GM18873 (cell line): ENCODE results near the gene EXOC1L.

Experiments used
- ATAC-seq: cut with Tn5 transposase; IDR thresholded peaks from one replicate; pipeline ENCODE4 v1.9.1; 2021; ENCODE audit warnings: mild to moderate bottlenecking, moderate library complexity, moderate number of reproducible peaks; ENCODE audit not compliant: unreplicated experiment, low FRiP score

The EXOC1L gene, protein sequence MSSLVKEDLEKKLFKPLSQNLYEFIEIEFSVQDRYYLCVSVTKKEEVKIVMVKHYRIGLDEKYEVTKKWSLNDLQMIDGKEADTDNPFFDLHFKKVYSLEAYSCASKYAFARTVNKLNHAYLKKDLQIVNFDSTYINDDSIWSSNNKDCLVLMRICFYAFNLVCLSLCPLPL

DNA sequence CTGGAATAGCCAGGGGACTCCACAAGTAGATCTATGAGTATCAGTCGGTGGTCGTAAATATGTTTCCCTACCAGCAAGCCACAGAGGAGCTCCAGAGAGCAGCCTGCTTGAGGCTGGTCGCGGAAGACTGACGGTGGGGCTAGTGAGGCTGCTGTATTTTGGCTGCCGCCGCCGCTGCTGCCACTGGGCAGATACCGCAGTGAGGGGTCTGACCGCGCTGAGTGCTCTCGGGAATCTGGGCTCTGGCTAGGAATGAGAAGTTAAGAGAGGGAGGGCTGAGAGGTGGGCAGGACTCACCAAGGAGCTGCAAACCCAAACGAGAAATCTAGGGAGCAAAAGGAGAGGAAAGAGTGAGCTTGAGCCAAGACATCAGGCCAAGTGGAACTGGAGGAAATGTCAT is at the start of gene EXOC1L:
TSS of gene EXOC1L (plus strand) at position 157 of the 400 bp plus-strand sequence. CDS start at position 394, 237 bp downstream.
- ATAC-seq, result no peak

GRCh38 chr4:55770662-55771061 is 48.9 kb upstream of the EXOC1L start:
- no peak for ATAC-seq

- no peak for ATAC-seq
Observed at GRCh38 chr4:55781341-55781740, 38.2 kb upstream of the EXOC1L start.

DNA sequence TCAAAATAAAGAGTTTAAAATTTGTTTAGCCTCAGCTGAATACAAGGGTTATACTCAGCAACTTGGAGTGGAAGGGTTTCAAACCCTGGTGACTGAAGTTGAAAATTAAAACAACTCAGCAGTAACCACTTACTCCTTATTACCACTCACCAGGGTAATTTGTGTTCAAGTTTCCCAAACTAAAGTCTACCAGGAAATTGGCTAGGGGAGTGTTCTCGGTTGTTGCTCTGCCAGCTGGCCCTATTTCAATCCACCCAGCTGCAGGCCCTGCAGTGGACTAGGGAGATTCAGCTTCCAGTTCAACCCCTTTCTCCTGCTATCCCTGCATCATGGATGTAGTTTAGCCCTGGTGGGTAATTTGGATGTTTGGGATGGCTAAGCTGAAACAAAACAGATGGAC is 37.8 kb upstream of the EXOC1L start:
- no peak for ATAC-seq

DNA sequence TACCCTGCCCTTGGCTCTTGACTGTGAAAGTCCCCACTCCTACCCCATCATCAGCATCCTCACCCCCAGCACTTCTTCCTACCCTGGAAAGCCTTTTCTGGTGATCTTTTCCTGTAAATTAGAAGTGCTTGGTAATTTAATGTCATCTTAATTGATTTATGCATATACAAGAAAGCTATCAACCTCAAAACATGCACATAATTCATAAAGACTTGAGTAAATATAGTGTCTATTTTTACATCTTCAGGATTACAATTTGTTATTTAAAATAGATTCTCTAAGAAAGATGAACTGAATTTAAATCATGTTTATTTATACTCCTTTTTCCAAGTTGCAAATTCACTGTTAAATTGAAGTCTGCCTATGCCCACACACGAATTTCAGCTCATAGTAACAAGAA is 36.0 kb upstream of the EXOC1L start:
- ATAC-seq, result no peak

GRCh38 chr4:55784747-55785146 is 34.8 kb upstream of the EXOC1L start:
- no peak for ATAC-seq

- ATAC-seq, result no peak
Observed at GRCh38 chr4:55791666-55792065, 27.9 kb upstream of the EXOC1L start.

GRCh38 chr4:55793479-55793878 is 26.1 kb upstream of the EXOC1L start:
- ATAC-seq, result no peak

GRCh38 chr4:55794053-55794452 is 25.5 kb upstream of the EXOC1L start:
- no peak for ATAC-seq

GRCh38 chr4:55795341-55795740 is 24.2 kb upstream of the EXOC1L start:
- ATAC-seq, result no peak

DNA sequence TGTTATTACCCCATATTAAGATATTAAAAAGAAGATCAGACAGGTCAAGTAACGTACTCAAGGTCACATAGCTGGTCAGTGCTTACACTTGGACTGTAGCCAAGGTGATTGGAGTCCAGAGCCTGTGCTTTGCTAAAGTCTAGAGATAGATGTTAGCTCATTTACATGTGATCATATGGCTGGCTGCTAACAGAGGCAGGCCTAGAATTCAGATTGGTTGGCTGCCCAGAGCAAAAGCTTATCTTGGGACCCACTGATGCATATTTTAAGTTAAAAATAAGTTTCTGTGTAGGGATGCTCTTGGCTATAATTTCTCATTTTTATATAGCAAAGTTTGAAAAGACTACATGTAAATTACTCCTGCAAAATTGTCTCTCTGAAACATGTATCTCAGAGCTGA is 18.1 kb upstream of the EXOC1L start:
- no peak for ATAC-seq

GRCh38 chr4:55807556-55807955 is 12.0 kb upstream of the EXOC1L start:
- no peak for ATAC-seq

GRCh38 chr4:55808186-55808585 is 11.4 kb upstream of the EXOC1L start:
- ATAC-seq, result no peak

DNA sequence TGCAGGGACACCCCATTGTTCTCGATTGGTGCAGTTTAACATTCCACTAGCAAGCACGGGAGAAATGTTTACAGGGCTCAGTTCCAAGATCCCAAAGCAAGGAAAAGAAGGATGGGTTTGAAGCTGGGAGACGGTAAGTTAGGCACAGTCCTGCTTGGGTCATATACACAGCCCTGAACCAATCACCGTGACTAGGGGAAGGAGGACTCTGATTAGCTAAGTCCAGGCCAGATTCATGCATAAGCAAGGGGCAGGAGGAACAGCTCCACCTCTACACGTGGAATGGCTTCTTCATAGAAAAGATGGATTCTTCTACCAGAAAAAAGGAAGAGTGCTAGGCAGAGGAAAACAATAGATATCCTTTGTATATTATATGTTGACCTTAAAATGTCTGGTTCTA is 11.0 kb upstream of the EXOC1L start:
- no peak for ATAC-seq

DNA sequence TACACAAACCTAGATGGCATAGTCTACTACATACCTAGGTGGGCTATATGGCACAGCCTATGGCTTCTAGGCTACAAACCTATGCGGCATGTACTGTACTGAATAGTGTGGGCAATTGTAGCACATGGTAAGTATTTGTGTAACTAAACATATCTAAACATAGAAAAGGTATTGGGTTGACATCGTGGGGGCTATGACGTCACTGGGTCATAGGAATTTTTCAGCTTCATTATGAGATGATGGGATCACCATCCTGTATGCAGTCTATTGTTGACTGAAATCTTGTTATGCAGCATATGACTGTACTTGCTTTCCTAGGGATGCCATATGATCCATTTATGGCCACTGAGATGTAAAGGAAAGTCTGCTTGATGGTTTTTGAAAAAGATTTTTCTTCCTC is 1.9 kb upstream of the EXOC1L start:
- no peak for ATAC-seq

DNA sequence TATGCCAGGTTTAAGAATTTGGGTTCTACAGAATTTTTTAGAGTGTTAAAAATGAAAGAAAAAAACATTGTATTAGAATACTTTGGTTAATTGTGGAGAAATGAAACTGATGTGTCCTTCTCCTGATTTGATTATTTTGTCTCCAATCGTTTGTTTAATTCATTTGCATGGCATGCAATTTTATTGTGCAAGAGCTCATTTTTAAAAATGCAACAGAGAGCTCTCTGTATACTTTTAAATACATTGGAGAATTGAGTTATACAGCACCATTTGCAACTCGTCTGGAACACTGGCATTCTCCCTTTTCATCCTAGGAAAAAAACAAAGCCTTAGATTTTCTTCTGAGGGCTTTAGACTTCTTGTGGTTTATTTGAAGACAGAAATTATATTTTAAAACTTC is 689 bp downstream of the EXOC1L start:
- no peak for ATAC-seq

GRCh38 chr4:55822329-55822728 is 2.7 kb downstream of the EXOC1L start:
- ATAC-seq, result no peak

GRCh38 chr4:55824865-55825264 is 5.3 kb downstream of the EXOC1L start:
- ATAC-seq, result no peak

DNA sequence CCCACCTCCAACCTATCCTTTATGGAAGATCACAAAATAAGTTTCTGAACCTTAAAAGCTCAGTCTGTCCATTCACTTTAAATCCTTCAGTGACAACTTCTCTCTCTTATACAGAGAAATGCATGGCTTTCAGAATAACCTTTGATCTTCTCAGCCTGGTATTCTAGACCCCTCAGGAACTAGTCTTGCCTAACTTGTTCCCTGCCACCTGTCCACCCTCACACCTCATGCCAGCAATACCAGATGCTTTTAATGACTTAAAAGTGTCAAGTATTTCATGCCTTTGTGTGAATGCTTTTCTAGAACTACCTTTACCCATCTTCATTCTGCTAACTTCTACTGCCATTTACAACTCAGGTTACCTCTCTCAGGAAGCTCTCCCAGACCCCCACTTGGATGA is 7.4 kb downstream of the EXOC1L start:
- no peak for ATAC-seq

- ATAC-seq, result no peak
Observed at GRCh38 chr4:55827582-55827981, 8.0 kb downstream of the EXOC1L start.

DNA sequence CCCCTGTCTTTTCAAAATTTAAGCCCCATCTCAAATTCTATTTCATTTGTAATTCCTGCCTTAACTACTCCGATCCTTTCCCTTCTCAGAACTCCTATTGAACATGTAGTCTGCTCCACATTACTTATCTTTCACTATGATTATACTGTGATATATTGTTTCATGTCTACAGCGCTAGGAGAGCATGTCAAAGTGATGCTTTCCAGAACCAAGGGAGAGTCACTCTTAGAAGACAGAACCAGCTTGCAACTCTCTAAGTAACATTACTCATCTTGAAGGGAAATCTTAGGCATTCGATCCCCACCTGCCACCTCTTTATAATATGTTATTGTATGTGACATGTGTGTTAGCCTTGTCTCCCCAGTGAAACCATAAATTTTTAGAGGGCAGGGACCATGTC is 10.5 kb downstream of the EXOC1L start:
- ATAC-seq, result no peak

DNA sequence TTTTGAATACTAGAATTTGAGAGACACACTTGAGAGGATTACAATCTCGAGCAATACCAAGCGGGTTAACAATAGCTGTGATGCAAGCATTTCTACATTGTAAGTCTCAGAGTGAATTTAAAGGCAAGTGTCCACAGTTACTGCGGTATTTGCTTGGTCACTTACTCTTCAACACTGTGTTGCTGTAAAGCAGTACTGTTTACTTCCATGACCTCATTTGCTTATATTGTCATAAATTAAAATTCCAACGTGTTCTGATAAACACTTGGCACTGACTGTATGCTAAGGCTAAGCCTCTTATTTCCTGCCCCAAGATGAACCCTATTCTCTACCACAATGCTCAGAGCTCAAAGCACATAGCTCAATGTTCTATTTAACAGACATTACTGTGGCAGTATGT is 11.1 kb downstream of the EXOC1L start:
- ATAC-seq, result no peak
